BLaER1 treated with 17β-estradiol and CSF1 and Interleukin-3, amounts not matched to agents 10 nM and 100 nM (cell line): ENCODE measurements around the gene POU4F3.

Experiments used
- H3K27ac ChIP-seq, 11 experiments: shearing (Covaris generic); formaldehyde crosslinking; 2 replicates each; pipeline ENCODE4 v1.8.1; 2022
- H3K27me3 ChIP-seq, 11 experiments: shearing (Covaris generic); formaldehyde crosslinking; 2 replicates each; pipeline ENCODE4 v1.8.1; 2022
- H3K36me3 ChIP-seq, 11 experiments: shearing (Covaris generic); formaldehyde crosslinking; 2 replicates each; pipeline ENCODE4 v1.8.1; 2022
- H3K4me1 ChIP-seq, 10 experiments: shearing (Covaris generic); formaldehyde crosslinking; 2 replicates each; pipeline ENCODE4 v1.8.1; 2022
- H3K4me2 ChIP-seq, 11 experiments: shearing (Covaris generic); formaldehyde crosslinking; 2 replicates each; pipeline ENCODE4 v1.8.1; 2022
- H3K4me3 ChIP-seq, 10 experiments: shearing (Covaris generic); formaldehyde crosslinking; 2 replicates each; pipeline ENCODE4 v1.8.1; 2022
- H3K9ac ChIP-seq, 11 experiments: shearing (Covaris generic); formaldehyde crosslinking; 2 replicates each; pipeline ENCODE4 v1.8.1; 2022
- H3K9me3 ChIP-seq, 11 experiments: shearing (Covaris generic); formaldehyde crosslinking; replicated peaks in 1 of 11; 2 replicates each; pipeline ENCODE4 v1.8.1; 2022
- H4K20me1 ChIP-seq, 11 experiments: shearing (Covaris generic); formaldehyde crosslinking; 2 replicates each; pipeline ENCODE4 v1.8.1; 2022
- Cebpa-rat ChIP-seq, 11 experiments: shearing (Covaris generic); IDR thresholded peaks; 2 replicates each; pipeline ENCODE4 v1.8.1; 2022

POU4F3 gene

GRCh38 chr5:146307796-146308195 lies 30.8 kb upstream of the POU4F3 start:
- Histone ChIP-seq H3K9me3 (no peaks in the 10 kb centered on the region), H3K4me1 (peaks cover 4 to 20% (median 9%) of the 10 kb centered on the region in 10 experiments; a peak in 18 of 20 replicates), H3K27me3 (peaks cover 0 to 50% (median 0%) of the 10 kb centered on the region in 11 experiments; a peak in 5 of 22 replicates), H4K20me1 (0 out of 22 replicates have a peak, but pooled peaks cover 0 to 3% (median 0%) of the 10 kb centered on the region in 11 experiments), H3K4me2 (no peak overlapping the region), H3K9ac (no peak overlapping the region), H3K27ac (no peak overlapping the region), H3K36me3 (no peaks in the 10 kb centered on the region), H3K4me3 (no peak overlapping the region)
- no peak for TF ChIP-seq Cebpa-rat (IDR thresholded peaks at IDR 0.05)

DNA sequence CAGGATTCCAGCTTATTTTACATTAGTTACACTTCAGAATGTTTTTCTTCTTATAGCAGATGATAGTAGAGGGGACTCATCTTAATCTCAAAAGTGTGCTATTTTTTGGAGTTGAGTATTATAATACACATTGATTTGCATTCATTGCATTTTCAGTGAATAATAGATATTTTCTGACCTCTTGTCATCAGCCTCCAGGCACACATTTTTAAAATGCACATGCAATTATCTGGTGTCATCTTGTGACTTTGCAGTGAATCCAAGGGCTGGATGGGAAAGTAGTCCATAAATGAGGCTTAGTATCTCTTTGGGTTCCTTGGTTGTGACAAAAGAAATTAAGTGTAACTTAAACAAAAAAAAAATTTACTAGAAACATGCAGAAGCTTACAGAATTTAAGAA lies 28.1 kb upstream of the POU4F3 start:
- no peak for TF ChIP-seq Cebpa-rat (IDR thresholded peaks at IDR 0.05)
- H3K4me3 ChIP-seq, result no peak overlapping the region
- no peak overlapping the region for H3K27ac ChIP-seq
- H3K4me1 ChIP-seq, result peaks cover 5 to 16% (median 12%) of the 10 kb centered on the region in 10 experiments; a peak in 18 of 20 replicates
- peaks cover 0 to 74% (median 0%) of the 10 kb centered on the region in 11 experiments; a peak in 5 of 22 replicates for H3K27me3 ChIP-seq
- H3K4me2 ChIP-seq, result no peak overlapping the region
- H3K9me3 ChIP-seq, result no peaks in the 10 kb centered on the region
- no peaks in the 10 kb centered on the region for H3K36me3 ChIP-seq
- 0 out of 22 replicates have a peak, but pooled peaks cover 0 to 3% (median 0%) of the 10 kb centered on the region in 11 experiments for H4K20me1 ChIP-seq
- no peak overlapping the region for H3K9ac ChIP-seq

GRCh38 chr5:146311278-146311677 lies 27.4 kb upstream of the POU4F3 start:
- Histone ChIP-seq H3K4me3 (no peak overlapping the region), H3K27ac (no peak overlapping the region), H4K20me1 (0 out of 22 replicates have a peak, but pooled peaks cover 0 to 3% (median 0%) of the 10 kb centered on the region in 11 experiments), H3K9ac (no peak overlapping the region), H3K4me1 (peaks cover 5 to 23% (median 15%) of the 10 kb centered on the region in 10 experiments; a peak in 18 of 20 replicates), H3K36me3 (no peaks in the 10 kb centered on the region), H3K4me2 (no peak overlapping the region), H3K9me3 (no peaks in the 10 kb centered on the region), H3K27me3 (peaks cover 0 to 82% (median 0%) of the 10 kb centered on the region in 11 experiments; a peak in 5 of 22 replicates)
- no peak for TF ChIP-seq Cebpa-rat (IDR thresholded peaks at IDR 0.05)

DNA sequence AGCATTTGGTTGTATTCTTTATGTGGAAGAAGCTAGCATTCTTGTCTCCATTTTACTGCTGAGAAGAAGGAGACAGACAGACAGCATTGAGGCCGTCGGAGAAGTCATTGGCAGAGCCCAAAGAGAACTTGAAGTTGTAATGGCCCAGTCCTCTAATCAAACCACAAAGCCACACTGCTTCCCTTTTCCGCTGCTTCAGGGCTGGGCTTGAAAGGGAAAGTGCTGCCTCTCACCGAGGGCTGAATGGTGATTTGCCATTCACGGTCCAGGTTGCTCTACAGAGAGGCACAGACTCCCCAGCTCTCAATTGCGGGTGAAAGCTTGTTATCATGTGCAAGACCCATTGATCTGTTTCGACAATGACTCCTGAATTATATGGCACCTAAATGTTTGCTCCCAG lies 25.6 kb upstream of the POU4F3 start:
- no peak overlapping the region for H3K27ac ChIP-seq
- H3K4me2 ChIP-seq, result peak overlapping the region; percentile 36 to 62 (median 49)
- peaks cover 0 to 77% (median 0%) of the 10 kb centered on the region in 11 experiments; a peak in 5 of 22 replicates for H3K27me3 ChIP-seq
- H3K9ac ChIP-seq, result no peak overlapping the region
- no peaks in the 10 kb centered on the region for H3K9me3 ChIP-seq
- H3K36me3 ChIP-seq, result no peaks in the 10 kb centered on the region
- TF ChIP-seq Cebpa-rat (IDR thresholded peaks at IDR 0.05), result no peak
- peaks cover 5 to 29% (median 15%) of the 10 kb centered on the region in 10 experiments; a peak in 18 of 20 replicates for H3K4me1 ChIP-seq
- H4K20me1 ChIP-seq, result 0 out of 22 replicates have a peak, but pooled peaks cover 0 to 3% (median 0%) of the 10 kb centered on the region in 11 experiments
- H3K4me3 ChIP-seq, result no peak overlapping the region

DNA sequence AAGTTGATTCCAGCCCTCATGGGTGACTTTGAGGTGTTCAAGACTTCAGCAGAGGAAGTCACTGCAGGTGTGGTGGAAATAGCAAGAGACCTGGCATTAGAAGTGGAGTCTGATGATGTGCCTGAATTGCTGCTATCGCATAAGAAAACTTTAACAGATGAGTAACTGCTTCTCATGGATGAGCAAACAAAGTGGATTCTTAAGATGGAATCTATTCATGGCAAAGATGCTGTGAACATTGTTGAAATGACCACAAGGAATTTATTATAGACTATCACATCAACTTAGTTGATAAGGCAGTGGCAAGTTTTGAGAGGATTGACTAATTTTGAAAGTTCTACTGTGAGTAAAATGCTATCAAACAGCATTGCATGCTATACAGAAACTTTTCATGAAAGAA lies 17.1 kb upstream of the POU4F3 start:
- Histone ChIP-seq H3K9me3 (peaks cover 8 to 16% (median 14%) of the 10 kb centered on the region in 11 experiments; a peak in 13 of 22 replicates), H4K20me1 (no peaks in the 10 kb centered on the region), H3K4me3 (no peak overlapping the region), H3K9ac (no peak overlapping the region), H3K27ac (no peak overlapping the region), H3K27me3 (peaks cover 0 to 9% (median 0%) of the 10 kb centered on the region in 11 experiments; a peak in 3 of 22 replicates), H3K4me2 (no peak overlapping the region), H3K4me1 (peaks cover 0 to 2% (median 0%) of the 10 kb centered on the region in 10 experiments; a peak in 4 of 20 replicates), H3K36me3 (no peaks in the 10 kb centered on the region)
- TF ChIP-seq Cebpa-rat (IDR thresholded peaks at IDR 0.05), result no peak

DNA sequence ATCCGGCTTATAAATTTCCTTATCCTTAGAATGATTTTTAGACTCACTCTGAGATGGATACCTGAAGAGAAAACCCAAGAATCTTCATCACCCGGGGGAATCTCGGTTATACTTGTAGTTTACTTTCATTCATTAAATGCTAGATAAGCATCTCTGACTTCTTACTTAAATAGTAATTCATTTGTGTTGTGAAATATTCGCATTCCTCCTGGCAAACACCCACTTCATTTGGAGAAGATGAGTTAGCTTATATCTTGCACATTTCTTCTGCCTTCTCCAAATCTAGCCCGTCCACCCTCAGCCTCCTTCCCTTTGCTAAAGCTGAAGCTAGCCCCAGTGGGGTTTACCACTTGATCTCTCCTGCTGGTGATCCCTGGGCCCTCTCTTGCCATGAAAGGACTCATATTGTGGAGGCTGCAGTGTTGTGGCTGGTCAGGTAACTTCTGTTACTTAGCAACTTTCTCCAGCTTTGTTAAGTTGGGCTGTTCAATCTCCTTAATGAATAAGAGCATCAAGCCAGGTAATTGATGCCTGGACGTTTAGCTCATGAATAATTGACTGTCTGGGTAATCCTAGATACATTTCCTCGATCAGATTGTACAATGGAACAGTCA lies 11.3 kb upstream of the POU4F3 start:
- H3K9ac ChIP-seq, result no peak overlapping the region

DNA sequence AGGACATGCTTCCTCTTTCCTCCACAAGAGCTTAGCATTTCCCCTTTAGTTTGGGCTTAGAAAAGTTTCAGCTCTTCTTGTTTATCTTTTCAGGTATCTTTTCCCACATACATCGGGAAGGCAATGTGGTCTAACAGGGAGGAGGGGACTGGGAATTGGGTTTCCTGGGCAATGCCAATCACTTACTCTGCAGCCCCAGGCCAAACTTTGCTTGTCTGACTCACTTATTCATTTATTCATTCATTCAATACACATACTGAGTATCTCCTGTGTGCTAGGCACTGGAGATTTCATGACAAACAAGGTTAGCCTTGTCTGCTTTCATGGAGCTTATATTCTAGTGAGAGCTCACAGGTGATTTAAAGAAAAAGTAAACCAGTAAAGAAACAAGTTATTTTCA lies 10.7 kb upstream of the POU4F3 start:
- no peaks in the 10 kb centered on the region for H3K36me3 ChIP-seq

More for the DNA sequence above, 11.3 kb upstream of the POU4F3 start:
- H3K27me3 ChIP-seq, result no peaks in the 10 kb centered on the region
- no peak overlapping the region for H3K4me3 ChIP-seq
- no peaks in the 10 kb centered on the region for H3K4me1 ChIP-seq
- TF ChIP-seq Cebpa-rat (IDR thresholded peaks at IDR 0.05), result no peak
- no peaks in the 10 kb centered on the region for H4K20me1 ChIP-seq
- H3K36me3 ChIP-seq, result no peaks in the 10 kb centered on the region
- H3K9me3 ChIP-seq, result no peaks in the 10 kb centered on the region
- H3K27ac ChIP-seq, result no peak overlapping the region
- no peak overlapping the region for H3K4me2 ChIP-seq

GRCh38 chr5:146329697-146330096 lies 8.9 kb upstream of the POU4F3 start:
- no peak overlapping the region for H3K4me3 ChIP-seq

More for the DNA sequence above, 10.7 kb upstream of the POU4F3 start:
- Histone ChIP-seq H3K4me3 (no peak overlapping the region), H4K20me1 (no peaks in the 10 kb centered on the region), H3K27me3 (no peaks in the 10 kb centered on the region), H3K4me2 (no peak overlapping the region), H3K9ac (no peak overlapping the region), H3K4me1 (no peaks in the 10 kb centered on the region), H3K27ac (no peak overlapping the region), H3K9me3 (no peaks in the 10 kb centered on the region)
- no peak for TF ChIP-seq Cebpa-rat (IDR thresholded peaks at IDR 0.05)

GRCh38 chr5:146331423-146331822 lies 7.2 kb upstream of the POU4F3 start:
- Histone ChIP-seq H3K27me3 (peaks cover 0 to 6% (median under 1%) of the 10 kb centered on the region in 11 experiments; a peak in 6 of 22 replicates), H3K4me3 (no peak overlapping the region), H3K9ac (no peak overlapping the region), H3K4me1 (no peaks in the 10 kb centered on the region), H4K20me1 (no peaks in the 10 kb centered on the region), H3K27ac (no peak overlapping the region), H3K4me2 (no peak overlapping the region), H3K36me3 (no peaks in the 10 kb centered on the region), H3K9me3 (no peaks in the 10 kb centered on the region)
- TF ChIP-seq Cebpa-rat (IDR thresholded peaks at IDR 0.05), result no peak

More at GRCh38 chr5:146329697-146330096, 8.9 kb upstream of the POU4F3 start:
- no peak for TF ChIP-seq Cebpa-rat (IDR thresholded peaks at IDR 0.05)
- Histone ChIP-seq H3K9ac (no peak overlapping the region), H3K4me1 (no peaks in the 10 kb centered on the region), H3K27me3 (no peaks in the 10 kb centered on the region), H4K20me1 (no peaks in the 10 kb centered on the region), H3K36me3 (no peaks in the 10 kb centered on the region), H3K9me3 (no peaks in the 10 kb centered on the region), H3K27ac (no peak overlapping the region), H3K4me2 (no peak overlapping the region)
